GM20431 (cell line): Measurements from ENCODE around the gene ELF4.
"Not testable (repeated sequence)": the region's sequence is repeated elsewhere in the genome, so short reads cannot be mapped to it uniquely, and the experiment has no call there.

ENCODE experiments used
- in situ Hi-C: fragments of 300-500 bp; cut with MseI, MboI; formaldehyde crosslinking; loops from one replicate; pipeline ENCODE4 v1.15.0; 2020; ENCODE audit warnings: low sequenced_read_pairs; ENCODE audit not compliant: unreplicated experiment

The ELF4 gene

DNA sequence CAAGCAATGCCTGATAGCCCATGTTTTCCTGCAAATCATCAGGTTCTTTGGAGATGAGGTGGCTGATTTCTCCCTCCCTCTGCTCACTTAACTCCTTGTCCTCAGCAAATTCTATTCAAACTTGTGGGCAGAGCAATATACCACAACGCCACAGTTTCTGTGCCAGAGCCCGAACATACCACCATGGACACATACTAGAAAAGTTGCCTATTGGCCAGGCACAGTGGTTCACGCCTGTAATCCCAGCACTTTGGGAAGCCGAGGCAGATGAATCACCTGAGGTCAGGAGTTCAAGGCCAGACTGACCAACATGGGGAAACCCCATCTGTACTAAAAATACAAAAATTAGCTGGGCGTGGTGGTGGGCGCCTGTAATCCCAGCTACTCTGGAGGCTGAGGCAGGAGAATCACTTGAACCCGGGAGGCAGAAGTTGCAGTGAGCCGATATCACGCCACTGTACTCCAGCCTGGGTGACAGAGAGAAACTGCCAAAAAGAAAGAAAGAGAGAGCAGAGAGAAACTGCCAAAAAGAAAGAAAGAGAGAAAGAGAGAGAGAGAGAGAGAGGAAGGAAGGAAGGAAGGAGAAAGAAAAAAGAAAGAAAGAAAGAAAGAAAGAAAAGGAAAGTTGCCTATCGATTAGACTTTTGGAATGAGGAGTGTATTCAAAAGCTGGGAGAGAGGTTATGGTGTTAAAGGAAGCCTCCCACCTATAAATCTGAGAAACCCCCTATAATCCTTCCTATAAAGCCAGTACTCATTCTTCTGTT lies 5.0 kb upstream of the ELF4 start:
- in situ Hi-C loops = not testable (repeated sequence)

DNA sequence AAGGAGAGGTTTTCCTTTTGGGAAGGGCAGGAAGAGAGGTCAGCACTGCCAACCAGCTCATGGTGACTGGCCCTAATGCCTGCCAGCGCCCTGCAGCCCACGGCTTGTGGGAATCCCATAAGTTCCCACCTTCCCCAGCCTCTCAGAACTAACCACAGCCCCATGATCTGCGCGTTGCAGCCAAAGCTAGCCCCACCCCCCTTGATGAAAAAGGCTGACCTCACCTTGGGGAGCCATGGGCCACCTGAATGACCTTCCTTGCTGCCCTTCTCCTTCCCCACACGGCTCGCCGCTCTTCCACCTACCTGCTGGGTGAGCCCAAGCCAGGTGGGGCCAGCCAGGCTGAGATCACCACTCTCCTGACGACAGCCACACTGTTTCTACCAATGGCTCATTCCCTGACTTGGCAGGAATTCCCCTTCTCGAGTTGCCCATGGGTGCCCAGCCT lies 3.9 kb upstream of the ELF4 start:
- in situ Hi-C loops = no loop called here

DNA sequence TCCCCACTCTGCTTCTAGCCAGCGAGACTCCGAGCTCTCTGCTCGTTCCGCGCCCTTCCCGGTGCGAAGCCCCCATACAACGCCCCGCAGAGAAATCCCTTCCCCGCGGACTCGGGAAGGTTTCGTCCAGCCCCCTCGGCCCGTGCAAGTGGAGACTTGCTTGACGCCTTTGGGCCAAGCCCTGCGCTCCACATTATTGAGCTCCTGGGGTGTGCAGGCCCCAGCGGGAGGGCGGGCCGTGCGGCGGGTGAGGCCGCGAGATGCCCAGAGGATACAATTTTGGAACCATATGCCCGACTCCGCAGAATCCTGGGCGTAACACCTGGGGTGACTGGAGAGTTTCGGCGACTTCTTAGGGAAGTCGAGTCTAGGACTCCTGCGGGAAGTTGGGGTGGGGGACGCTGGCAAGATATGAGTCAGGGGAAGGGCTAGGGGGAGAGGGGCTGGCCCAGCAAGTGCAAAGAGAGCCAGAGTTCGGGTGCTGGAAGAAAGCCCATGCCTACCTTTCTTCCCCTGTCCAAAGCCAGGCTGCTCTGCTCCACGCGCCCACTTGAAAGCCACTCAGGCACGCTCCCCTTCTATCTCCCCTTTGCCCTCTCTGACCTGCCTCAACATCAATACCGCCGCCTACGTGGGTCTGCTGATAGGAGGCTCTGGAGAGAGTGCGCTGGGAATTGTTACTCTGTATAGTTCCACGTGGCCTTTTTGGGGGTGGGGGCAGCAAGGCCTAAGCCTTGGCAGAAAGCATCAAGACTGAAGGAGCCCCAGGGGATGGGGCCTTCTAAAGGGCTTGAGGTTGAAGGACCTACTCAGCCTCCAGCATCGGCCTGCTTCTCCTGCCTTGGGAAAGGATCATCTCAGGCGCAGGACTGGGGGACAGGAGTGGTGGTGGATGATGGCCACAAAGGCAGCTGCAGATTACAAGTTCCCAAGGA lies 1.2 kb upstream of the ELF4 start:
- in situ Hi-C loops = no loop called here

DNA sequence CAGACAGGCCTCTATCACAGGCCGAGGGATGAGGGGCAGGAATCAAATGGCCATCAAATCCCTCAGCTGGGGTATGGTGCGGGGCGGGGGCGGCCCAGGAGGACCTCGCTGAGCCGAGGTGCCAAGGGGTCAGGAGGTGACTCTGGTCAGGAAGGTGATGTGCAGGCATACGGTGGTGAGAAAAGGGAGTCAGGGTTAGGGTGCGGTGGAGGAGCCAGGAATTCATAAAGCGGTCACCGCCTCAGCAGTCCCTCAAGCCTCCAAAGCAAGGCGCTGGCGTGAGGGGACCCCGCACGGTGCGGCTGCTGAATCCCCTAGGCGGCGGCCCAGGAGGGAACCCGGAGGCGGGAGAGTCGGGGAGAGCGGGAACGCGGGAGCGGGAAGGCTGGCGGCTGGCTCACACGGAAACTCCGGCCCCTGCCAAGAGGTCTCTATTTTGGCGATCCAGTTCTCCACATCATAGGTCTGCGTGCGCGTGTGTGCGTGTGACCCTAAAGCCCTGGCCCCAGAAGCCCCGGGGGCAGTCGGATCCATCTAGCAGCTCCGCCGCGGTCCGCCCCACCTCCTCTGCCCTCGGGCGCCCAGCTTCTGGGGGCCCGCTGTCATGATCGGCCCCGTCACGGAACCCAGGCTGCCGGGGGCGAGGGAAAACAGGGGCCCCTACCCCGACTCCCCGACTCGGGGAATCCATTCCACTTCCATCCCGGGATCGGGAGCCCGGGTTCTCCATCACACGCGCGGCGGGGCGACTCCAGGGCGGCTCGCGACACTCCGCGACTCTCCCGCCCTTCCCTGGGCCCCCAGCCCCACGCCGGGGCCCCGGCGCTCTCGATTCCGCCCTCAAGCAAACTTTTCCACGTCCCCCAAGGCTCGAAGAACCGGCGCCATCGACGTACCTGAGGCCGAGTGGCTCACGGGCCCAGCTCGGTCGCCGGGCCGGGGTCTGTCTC lies 593 bp downstream of the ELF4 start:
- in situ Hi-C loops = no loop called here

DNA sequence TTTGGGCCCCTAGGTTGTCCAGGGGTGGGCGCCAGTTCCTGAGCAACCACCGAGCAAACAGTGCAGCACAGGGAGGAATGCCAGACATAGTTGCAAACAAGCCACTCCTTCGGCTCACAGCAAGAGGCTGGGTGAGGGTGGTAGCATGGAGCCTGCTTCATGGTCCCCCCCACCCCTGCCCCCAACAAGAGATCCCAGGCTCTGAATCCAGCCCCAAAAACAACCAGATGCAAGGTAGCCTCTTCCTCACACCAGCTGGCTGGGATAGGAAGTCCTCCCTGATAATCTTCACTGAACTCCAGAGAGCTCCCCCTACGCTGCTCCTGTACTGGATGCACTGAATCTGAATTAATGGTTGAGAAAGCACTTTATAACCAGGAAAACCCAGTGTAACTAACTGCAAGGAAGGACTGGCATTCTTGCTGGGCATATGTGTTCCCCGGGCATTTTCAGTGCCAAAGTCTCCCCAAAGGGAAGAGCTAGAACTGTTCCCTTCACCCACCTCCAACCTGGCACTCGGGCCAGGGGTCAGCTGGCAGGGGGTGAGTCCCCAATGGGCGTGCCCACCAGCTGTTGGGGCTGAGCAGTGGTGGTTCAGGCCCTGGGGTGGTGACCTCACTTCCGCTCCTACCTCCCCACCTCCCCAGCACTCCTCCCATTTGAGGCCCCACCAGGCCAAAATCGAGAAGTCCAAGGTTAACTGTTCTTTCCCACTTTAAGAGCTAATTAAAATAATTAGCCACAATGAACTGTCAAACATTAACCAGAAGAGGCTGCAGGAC lies 1.5 kb downstream of the ELF4 start:
- in situ Hi-C loops = no loop called here

DNA sequence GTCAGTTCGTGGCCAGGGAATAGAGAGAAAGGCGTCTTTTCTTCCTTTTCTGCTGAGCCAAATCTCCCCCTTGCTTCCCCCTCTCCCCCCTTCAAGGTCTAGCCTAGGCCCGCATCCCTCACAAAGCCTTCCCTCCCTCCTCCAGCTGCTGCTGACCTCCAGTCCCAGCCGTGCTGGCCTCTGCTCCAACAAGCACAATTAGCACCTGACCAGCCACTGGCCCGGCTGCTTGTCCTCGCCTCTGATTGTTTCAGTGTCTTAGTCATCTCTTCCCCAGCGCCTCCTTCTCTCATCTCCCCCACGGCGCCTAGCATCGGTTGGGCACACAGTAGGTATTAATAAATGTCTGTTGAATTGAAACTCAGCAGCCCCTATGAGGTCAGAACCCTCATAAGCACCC lies 4.2 kb downstream of the ELF4 start:
- in situ Hi-C loops = no loop called here

DNA sequence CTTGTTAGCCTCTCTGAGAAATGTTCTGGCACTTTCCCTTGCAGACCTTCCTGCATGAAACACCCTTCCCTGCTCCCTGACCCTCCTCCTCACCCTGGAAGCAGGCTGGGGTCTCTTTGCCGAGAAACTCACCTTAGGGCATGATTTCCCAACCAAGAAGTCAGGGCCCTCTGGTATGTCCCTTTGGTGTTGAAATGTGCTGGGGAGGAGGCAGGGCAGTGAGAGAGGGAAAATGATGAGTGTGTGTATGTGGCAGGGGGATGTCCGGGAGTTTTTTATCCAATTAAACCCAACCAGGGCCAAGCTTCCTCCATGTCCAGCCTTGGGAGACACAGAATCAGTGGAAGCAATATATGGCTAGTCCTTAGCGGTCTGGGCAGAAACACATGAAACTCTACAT lies 5.1 kb downstream of the ELF4 start:
- in situ Hi-C loops = no loop called here

DNA sequence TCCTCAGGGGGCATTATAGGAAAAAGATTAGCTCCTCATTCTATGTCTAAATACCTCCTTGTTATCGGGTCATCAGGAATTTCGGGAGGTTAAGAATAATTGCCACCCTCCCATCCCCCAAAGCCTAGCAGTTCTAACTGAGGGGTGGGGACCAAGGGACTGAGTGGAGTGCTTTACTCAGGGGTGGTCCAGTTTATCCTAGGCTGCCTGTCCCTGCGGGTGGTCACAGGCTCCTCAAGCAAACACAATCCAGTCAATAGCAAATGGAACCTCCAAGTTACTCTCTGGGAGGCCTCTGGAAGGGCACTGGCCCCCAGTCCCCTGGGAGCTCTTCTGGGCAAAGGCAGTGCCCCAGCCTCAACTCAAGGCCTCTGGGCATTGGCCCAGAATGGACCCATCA lies 6.7 kb downstream of the ELF4 start:
- in situ Hi-C loops = no loop called here

DNA sequence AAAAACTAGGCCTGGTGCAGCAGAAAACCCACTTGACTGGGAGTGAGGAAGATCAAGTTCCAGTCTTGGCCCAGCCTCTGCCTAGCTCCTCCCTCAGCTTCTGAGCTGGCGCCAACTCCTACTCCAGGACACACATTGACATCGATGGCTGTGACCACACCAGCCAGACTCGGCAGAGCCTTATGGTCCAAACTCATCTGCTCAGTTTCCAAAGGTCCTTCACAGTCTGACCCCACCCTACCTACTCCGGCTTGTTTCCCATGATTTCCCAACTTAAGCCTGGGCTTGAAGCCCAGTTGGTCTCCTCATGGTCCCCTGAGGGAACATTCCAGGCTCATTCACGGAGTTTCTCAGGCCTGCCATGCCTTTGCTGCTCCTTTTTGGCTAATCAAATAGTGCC lies 10.1 kb downstream of the ELF4 start:
- in situ Hi-C loops = no loop called here

DNA sequence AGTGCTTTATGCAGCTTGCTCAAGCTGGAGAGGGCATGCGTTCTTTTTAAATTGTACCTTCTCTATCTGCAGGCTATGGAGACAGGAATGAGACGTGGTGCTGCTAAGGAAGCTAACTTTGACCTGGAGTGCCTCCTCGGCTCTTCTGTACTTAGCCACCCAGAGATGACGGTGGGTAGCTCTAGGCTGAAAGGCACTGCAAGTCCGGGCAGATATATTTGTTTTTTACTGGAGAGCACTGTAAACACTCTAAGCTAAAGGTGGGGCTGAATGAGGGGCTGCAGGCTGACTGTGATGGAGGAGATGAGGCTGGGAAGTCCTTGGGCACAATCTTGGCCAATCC lies 12.1 kb downstream of the ELF4 start:
- in situ Hi-C loops = no loop called here

DNA sequence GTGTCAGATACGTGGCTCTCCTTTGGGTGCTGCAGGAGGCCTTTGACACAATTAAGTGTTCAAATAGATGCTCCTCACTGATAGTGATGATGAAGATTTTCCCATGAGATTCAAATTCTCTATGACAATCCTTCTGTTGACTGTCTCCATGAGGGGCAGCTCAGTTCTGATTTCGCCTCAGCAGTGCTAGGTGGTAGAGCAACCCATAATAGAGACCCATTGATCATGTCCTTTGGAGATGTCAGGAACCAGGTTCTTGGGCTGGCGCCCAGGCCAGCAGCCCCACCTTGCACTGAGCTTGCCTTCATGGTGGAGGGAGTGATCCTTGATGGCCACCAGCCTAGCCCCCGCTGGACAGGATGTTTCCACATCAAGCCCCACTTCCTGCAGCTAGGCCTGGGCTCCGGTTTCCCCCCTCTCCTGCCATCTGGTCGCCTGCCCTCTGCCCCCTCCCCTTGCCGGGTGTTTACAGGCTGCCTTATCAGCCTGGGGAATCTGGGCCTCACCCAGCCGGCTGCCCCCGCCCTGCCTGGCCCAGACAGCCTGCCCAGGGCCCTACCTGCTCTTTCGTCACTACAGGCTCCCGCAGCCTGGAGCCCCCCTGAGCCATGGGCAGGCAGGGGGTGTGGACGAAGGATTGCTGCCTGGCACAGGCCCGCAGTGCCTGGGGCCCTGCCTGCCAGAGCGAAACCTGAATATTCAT lies 12.6 kb downstream of the ELF4 start:
- in situ Hi-C loops = no loop called here

DNA sequence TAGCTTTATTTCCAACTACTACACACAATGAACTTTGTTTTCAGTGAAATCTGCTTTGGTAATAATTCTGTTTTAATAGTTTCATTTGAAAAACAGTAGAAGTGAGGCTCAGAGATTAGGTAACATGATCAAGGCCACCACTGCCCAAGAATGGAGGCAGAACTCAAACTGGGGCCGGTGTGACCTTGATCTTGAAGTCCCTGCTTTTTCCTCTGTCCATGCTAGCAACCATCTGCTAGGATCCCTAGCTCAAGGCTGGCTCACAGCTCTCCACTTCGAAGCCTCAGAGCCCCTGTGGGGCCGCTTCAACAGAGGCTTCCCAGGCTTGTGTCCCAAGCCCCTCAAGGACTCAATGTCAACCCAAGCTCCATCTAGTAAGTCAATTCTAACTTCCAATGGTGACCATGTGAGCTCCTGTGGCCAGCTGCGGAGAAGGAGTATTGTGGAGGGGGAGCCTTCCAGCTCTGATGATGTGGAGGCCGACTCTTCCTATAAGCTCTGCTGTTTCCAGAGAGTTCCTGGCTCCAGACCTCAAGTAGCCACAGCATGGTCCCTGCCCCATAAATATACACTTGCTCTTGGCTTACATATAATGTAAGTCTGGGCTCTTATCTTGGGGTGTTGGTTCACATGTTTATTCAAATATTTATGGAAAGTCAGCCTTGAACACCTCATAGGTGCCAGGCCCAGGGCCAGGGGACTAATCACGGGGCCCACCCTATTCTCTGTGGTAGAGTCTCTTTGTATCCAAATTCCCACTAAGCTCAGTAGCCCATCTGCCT lies 14.9 kb downstream of the ELF4 start:
- in situ Hi-C loops = no loop called here

DNA sequence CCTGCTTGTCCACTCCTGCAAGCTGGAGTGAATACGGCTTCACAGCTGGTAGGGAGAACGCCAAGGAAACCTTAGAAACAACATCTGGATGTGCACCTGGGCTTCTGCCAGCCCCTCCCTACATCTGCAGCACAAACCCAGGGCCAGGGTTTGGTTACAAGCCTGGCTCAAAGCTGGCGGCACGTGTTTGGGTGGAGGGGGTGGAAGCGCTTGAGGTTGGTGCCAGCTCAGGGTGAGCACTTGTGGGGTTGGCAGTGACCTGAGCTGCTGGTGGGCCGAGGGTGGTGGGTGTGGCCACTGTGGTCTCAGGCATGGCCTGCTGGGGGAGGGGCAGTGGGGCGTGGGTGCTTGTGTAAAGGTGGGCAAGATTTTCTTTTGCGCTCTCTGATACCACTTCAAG lies 15.6 kb downstream of the ELF4 start:
- in situ Hi-C loops = no loop called here

DNA sequence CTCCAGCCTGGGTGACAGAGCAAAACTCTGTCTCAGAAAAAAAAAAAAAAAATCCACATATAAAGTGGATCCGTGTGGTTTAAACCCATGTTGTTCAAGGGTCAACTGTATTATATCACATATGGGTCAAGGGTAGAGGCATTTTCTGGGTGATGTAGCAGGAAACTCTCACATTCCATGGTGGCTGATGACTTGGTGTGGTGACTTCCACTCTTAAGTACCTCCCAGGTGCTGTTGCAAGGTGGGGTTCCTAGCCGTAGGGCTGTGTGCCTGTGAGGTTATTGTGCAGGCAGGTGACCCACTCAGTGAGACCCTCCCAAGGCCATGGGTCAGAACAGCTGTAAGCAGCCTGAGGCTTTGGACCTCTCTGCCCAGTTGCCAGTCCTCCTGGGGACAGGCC lies 17.0 kb downstream of the ELF4 start:
- in situ Hi-C loops = no loop called here

DNA sequence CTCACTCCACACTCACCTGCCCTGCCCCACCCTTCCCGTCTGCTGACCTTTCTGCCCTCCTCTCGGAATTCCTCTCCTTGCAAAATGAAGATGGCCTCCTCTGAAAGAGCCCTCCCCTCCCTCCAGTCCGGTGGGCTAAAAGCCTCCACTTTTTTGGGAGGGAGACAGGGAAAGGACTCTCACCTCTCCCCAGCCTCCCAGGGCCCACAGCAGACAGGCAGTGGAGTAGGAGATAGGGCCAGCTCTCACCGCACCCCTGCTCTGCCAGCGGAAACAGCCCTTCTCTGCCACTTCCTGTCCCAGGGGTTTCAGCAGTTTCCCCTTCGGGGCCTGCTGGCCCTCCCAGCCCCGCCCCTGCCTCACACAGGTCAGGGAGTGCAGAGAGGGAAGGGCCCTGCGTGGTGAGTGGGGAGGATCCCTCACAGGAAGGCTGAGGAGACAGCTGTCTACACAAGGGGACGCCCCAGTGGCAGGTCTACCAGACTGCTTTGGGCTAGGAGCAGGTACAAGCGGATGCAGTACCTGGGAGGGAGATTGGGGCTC lies 18.2 kb downstream of the ELF4 start:
- in situ Hi-C loops = no loop called here

DNA sequence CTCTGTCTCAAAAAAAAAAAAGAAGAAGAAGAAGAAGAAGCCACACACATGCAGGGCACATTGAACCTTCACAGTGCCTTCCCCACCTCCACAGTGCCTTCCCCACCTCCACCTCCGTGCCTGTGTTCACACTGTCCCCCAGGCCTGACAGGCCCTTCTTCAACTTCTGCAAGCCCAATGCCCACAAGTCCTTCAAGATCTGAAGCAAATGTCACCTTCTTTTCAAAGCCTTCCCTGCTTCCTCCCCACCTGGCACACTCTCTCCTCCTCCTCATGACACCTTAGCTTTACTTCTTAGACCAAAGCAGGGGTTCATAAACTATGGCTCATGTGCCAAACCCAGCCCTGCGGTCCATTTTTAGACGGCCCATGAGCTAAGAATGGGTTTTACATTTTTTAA lies 19.9 kb downstream of the ELF4 start:
- in situ Hi-C loops = no loop called here

DNA sequence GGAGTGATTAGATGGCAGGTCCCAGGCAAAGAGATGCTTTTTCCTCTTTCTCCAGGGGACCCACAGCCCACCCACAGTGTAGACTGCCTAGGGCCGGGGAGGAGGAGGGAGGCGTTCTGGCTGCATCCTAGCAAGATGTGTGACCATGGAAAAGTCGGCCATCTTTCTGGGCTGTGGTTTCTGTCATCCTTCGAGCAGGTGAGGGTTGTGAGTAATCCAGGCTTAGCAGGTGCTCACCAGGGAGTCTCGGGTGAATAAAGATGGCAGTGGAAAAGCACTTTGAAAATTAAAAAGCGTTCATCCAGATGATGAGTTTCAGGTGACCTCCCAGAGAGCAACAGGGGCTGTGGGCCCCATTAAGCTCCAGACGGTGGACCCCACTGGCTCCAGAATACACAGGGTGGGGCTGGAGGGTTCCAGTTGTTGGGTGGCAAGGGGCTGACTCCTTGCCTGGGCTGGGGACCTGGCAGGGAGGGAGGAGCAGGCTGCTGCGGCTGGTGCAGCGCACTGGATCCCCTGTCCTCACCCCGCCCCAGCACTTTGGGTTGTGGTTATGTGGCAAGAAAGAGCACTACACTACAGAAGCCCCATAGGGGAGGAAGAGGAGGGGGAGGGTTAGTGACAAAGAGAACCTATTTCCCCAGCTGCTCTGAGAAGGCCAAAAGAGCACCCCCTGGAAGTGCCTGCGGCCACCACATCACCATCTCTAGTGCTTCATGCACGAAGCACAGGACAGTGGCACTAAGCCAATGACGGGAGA lies 23.7 kb downstream of the ELF4 start:
- in situ Hi-C loops = no loop called here
